ENCODE results near the gene CEP350. TPM values are rescaled to one million over a fixed set of nuclear protein-coding genes. Genes with fewer than 3 reads are reported as not detected.

The CEP350 gene
- total and polyA plus RNA-seq, 2 donors = 8.3 to 53.3 TPM

DNA sequence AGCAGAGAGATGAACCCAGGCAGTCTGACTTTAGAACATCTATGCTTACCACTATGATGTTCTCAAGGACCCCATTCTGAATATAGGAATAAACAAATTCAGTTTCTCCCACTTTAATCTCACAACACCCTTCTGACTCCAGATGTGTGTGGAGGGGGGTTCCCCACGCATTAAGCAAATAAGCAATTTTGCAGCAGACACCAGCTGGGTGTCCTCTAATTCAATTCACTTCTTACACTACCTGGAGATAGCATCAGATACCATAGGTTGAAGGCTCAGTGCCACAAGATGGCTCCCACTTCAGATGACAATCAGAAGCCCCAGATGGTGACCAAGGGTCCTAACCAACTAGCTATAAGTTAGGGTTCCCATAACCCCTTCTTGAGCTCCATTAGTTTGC lies 30.3 kb upstream of the CEP350 start:
- WGBS = 98% methylated on average over 1 of the region's 1 CpG
- no peak overlapping the region for H3K27ac ChIP-seq (ENCODE audit: low read depth in 1 of 2, low read length in 1 of 2)

DNA sequence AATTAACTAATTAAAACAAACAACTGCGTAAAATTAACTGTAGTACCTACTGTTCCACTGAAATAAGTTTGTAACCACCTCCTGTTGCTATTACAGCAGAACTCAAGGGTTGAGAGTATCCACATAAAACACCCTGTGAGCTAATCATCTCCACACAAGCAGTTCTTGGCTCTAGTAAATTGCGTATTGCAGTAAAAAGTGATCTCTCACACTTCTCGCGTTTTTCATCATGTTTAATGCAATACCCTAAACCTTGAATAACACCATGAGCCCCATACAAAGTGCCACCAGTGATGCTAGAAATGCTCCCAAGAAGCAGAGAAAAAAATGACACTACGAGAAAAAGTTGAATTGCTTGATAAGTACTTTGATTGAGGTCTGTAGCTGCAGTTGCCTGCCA lies 29.3 kb upstream of the CEP350 start:
- Histone ChIP-seq H3K4me1 (ENCODE audit: control insufficient read depth in 2 of 2, insufficient read depth in 2 of 2, low read length in 2 of 2) (no peaks in the 10 kb centered on the region), H3K36me3 (ENCODE audit: control insufficient read depth in 2 of 2, insufficient read depth in 2 of 2, low read length in 1 of 2) (peaks cover 0 to 4% of the 10 kb centered on the region in 2 donors), H3K27ac (ENCODE audit: low read depth in 1 of 2, low read length in 1 of 2) (no peak overlapping the region), H3K27me3 (ENCODE audit: control insufficient read depth in 2 of 2, insufficient read depth in 1 of 2, low read length in 1 of 2) (no peaks in the 10 kb centered on the region), H3K9me3 (ENCODE audit: control insufficient read depth in 2 of 2, insufficient read depth in 1 of 2, low read length in 1 of 2) (no peaks in the 10 kb centered on the region), H3K4me3 (ENCODE audit: low read length in 2 of 2) (no peak overlapping the region)
- WGBS = 98% methylated on average over 5 of the region's 5 CpGs
- no peak for DNase-seq (ENCODE audit: low read depth in 6 of 9, low spot score in 9 of 9)

More for the DNA sequence above, 30.3 kb upstream of the CEP350 start:
- Histone ChIP-seq H3K9me3 (ENCODE audit: control insufficient read depth in 2 of 2, insufficient read depth in 1 of 2, low read length in 1 of 2) (no peaks in the 10 kb centered on the region), H3K27me3 (ENCODE audit: control insufficient read depth in 2 of 2, insufficient read depth in 1 of 2, low read length in 1 of 2) (no peaks in the 10 kb centered on the region), H3K4me3 (ENCODE audit: low read length in 2 of 2) (no peak overlapping the region), H3K4me1 (ENCODE audit: control insufficient read depth in 2 of 2, insufficient read depth in 2 of 2, low read length in 2 of 2) (no peaks in the 10 kb centered on the region), H3K36me3 (ENCODE audit: control insufficient read depth in 2 of 2, insufficient read depth in 2 of 2, low read length in 1 of 2) (peaks cover 3 to 4% of the 10 kb centered on the region in 2 donors)
- DNase-seq (ENCODE audit: low read depth in 6 of 9, low spot score in 9 of 9) = no peak

DNA sequence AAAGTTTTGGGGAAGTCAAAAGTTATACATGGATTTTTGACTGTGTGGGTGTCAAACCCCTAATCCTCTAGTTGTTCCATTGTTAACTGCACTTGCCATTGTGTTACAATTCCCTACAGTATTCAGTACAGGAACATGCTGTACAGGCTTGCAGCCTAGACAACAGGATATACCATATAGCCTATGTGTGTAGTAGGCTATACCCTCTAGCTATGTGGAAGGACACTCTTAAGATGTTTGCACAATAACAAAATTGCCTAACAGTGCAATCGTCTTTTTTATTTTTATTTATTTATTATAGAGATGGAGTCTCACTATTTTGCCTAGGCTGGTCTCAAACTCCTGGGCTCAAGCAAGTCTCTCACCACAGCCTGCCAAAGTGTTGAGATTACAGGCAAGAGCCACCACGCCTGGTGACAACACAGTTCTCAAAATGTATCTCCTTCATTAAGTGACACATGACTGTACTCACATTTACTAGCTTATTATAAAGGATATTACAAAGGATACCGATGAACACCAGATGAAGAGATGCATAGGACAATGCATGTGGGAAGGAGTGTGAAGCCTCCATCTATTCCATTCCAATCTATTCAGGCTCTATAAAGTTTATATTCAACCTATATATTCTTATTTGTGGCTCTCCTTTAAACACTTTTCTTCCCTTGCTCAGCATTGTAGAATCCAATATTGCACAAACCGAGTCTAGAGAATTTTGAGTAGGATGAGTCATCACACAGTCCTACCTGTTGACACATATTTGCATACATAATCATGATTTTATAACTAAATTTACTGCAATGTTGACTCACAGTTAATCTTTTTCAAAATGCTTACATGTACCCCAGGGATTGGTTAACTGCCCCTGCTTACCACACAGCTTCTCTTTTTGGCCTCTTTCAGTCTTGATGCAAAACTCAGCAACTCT lies 28.4 kb upstream of the CEP350 start:
- no peaks in the 10 kb centered on the region for H3K9me3 ChIP-seq (ENCODE audit: control insufficient read depth in 2 of 2, insufficient read depth in 1 of 2, low read length in 1 of 2)
- no peak overlapping the region for H3K27ac ChIP-seq (ENCODE audit: low read depth in 1 of 2, low read length in 1 of 2)
- H3K36me3 ChIP-seq (ENCODE audit: control insufficient read depth in 2 of 2, insufficient read depth in 2 of 2, low read length in 1 of 2) = peaks cover 0 to 4% of the 10 kb centered on the region in 2 donors
- H3K4me1 ChIP-seq (ENCODE audit: control insufficient read depth in 2 of 2, insufficient read depth in 2 of 2, low read length in 2 of 2) = no peaks in the 10 kb centered on the region
- no peaks in the 10 kb centered on the region for H3K27me3 ChIP-seq (ENCODE audit: control insufficient read depth in 2 of 2, insufficient read depth in 1 of 2, low read length in 1 of 2)
- H3K4me3 ChIP-seq (ENCODE audit: low read length in 2 of 2) = no peak overlapping the region
- 96% methylated on average over 4 of the region's 4 CpGs for WGBS
- no peak for DNase-seq (ENCODE audit: low read depth in 6 of 9, low spot score in 9 of 9)

DNA sequence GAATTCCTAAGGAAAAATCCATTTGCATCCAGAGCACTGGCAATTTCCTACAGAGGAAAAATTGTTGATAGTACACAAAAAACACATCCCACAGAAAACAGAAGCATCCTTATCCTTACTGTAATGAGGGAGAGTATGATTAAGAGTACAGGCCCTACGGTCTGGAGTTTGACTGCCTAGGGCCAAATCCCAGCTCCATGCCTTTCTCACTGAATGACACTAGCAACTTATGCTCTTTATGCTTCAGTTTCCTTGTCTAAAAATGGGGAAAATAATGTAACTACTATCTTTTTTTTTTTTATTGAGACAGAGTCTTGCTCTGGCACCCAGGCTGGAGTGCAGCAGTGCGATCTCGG lies 27.8 kb upstream of the CEP350 start:
- 95% methylated on average over 3 of the region's 3 CpGs for WGBS
- Histone ChIP-seq H3K9me3 (ENCODE audit: control insufficient read depth in 2 of 2, insufficient read depth in 1 of 2, low read length in 1 of 2) (no peaks in the 10 kb centered on the region), H3K27ac (ENCODE audit: low read depth in 1 of 2, low read length in 1 of 2) (no peak overlapping the region)

DNA sequence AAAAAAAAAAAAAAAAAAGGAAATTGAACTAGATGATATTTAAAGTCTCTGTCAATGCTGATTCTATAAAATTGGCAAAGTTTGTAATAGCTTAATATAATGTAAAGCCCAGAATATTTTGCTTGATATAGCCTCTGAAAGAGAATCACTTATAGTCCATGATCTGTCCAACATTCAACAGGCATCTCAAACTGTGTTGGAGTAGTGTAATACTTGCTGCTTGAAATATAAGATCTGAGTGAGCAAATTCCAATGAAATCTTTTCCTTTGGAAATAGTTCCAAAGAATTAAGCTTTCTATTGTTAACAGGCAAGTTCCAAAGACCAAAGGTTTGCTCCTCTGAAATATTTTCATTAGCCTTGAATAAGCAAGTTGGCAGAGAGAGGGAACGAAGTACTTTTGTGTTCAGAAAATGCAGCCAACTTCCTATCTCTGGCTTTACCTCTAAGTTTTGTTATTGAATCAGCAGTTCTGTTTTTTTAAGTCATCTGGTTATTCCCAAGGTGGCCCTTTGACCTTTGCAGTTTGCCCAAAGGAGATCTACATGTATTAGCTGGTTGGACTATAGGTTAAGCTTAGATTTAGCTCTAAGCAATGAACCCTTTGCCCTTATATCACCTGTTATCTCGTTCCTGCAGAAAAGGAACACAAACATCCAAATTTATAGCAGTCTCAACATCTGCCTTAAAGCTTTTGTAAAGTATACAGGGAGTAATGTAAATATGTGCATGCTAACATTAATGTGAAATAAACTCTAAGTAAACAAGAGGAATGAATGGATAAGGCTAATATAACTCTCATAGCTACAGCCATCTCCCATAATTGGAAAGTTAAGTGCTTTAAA lies 24.4 kb upstream of the CEP350 start:
- Histone ChIP-seq H3K27ac (ENCODE audit: low read depth in 1 of 2, low read length in 1 of 2) (no peak overlapping the region), H3K4me3 (ENCODE audit: low read length in 2 of 2) (no peak overlapping the region), H3K4me1 (ENCODE audit: control insufficient read depth in 2 of 2, insufficient read depth in 2 of 2, low read length in 2 of 2) (no peaks in the 10 kb centered on the region), H3K9me3 (ENCODE audit: control insufficient read depth in 2 of 2, insufficient read depth in 1 of 2, low read length in 1 of 2) (no peaks in the 10 kb centered on the region), H3K27me3 (ENCODE audit: control insufficient read depth in 2 of 2, insufficient read depth in 1 of 2, low read length in 1 of 2) (no peaks in the 10 kb centered on the region), H3K36me3 (ENCODE audit: control insufficient read depth in 2 of 2, insufficient read depth in 2 of 2, low read length in 1 of 2) (no peaks in the 10 kb centered on the region)
- no peak for DNase-seq (ENCODE audit: low read depth in 6 of 9, low spot score in 9 of 9)
- 88% methylated on average over 2 of the region's 2 CpGs for WGBS

More for the DNA sequence above, 27.8 kb upstream of the CEP350 start:
- H3K36me3 ChIP-seq (ENCODE audit: control insufficient read depth in 2 of 2, insufficient read depth in 2 of 2, low read length in 1 of 2) = peaks cover 0 to 4% of the 10 kb centered on the region in 2 donors
- H3K27me3 ChIP-seq (ENCODE audit: control insufficient read depth in 2 of 2, insufficient read depth in 1 of 2, low read length in 1 of 2) = no peaks in the 10 kb centered on the region
- no peak for DNase-seq (ENCODE audit: low read depth in 6 of 9, low spot score in 9 of 9)
- H3K4me3 ChIP-seq (ENCODE audit: low read length in 2 of 2) = no peak overlapping the region
- H3K4me1 ChIP-seq (ENCODE audit: control insufficient read depth in 2 of 2, insufficient read depth in 2 of 2, low read length in 2 of 2) = no peaks in the 10 kb centered on the region

DNA sequence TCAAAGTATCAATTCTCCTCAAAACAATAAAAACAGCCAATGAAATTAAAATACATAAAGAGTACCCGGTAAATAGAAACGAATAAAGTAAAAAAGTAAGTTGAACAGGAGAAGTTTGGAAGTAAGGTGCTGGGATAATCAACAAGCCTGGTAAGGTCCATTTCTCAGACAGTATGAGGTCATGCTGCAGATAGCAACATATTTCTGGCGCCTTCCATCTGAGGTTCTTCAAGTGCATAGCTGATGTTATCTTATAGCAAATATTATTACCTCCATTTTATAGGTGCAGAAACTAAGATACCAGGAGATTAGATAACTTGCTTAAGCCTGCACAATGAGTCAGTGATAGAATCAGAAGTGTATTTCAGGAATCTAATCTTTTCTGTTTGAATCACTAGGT lies 23.7 kb upstream of the CEP350 start:
- Histone ChIP-seq H3K9me3 (ENCODE audit: control insufficient read depth in 2 of 2, insufficient read depth in 1 of 2, low read length in 1 of 2) (no peaks in the 10 kb centered on the region), H3K4me3 (ENCODE audit: low read length in 2 of 2) (no peak overlapping the region), H3K27ac (ENCODE audit: low read depth in 1 of 2, low read length in 1 of 2) (no peak overlapping the region), H3K36me3 (ENCODE audit: control insufficient read depth in 2 of 2, insufficient read depth in 2 of 2, low read length in 1 of 2) (no peaks in the 10 kb centered on the region), H3K4me1 (ENCODE audit: control insufficient read depth in 2 of 2, insufficient read depth in 2 of 2, low read length in 2 of 2) (no peaks in the 10 kb centered on the region), H3K27me3 (ENCODE audit: control insufficient read depth in 2 of 2, insufficient read depth in 1 of 2, low read length in 1 of 2) (no peaks in the 10 kb centered on the region)
- no peak for DNase-seq (ENCODE audit: low read depth in 6 of 9, low spot score in 9 of 9)
- WGBS = 98% methylated on average over 3 of the region's 3 CpGs

DNA sequence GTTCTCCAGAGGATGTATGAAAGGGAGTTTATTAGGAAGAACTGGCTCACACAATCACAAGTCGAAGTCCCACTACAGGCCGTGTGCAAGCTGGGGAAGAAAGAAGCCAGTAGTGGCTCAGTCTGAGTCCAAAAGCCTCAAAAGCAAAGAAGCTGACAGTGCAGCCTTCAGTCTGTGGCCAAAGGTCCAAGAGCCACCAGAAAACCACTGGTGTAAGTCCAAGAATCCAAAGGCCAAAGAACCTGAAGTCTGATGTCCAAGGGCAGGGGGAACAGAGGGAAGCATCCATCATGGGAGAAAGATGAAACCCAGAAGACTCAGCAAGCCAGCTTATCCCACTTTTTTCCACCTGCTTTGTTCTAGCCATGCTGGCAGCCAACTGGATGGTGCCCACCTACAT lies 21.4 kb upstream of the CEP350 start:
- 97% methylated on average over 2 of the region's 2 CpGs for WGBS
- DNase-seq (ENCODE audit: low read depth in 6 of 9, low spot score in 9 of 9) = no peak
- Histone ChIP-seq H3K4me3 (ENCODE audit: low read length in 2 of 2) (no peak overlapping the region), H3K9me3 (ENCODE audit: control insufficient read depth in 2 of 2, insufficient read depth in 1 of 2, low read length in 1 of 2) (no peaks in the 10 kb centered on the region), H3K4me1 (ENCODE audit: control insufficient read depth in 2 of 2, insufficient read depth in 2 of 2, low read length in 2 of 2) (no peaks in the 10 kb centered on the region), H3K27me3 (ENCODE audit: control insufficient read depth in 2 of 2, insufficient read depth in 1 of 2, low read length in 1 of 2) (no peaks in the 10 kb centered on the region), H3K27ac (ENCODE audit: low read depth in 1 of 2, low read length in 1 of 2) (no peak overlapping the region), H3K36me3 (ENCODE audit: control insufficient read depth in 2 of 2, insufficient read depth in 2 of 2, low read length in 1 of 2) (no peaks in the 10 kb centered on the region)

DNA sequence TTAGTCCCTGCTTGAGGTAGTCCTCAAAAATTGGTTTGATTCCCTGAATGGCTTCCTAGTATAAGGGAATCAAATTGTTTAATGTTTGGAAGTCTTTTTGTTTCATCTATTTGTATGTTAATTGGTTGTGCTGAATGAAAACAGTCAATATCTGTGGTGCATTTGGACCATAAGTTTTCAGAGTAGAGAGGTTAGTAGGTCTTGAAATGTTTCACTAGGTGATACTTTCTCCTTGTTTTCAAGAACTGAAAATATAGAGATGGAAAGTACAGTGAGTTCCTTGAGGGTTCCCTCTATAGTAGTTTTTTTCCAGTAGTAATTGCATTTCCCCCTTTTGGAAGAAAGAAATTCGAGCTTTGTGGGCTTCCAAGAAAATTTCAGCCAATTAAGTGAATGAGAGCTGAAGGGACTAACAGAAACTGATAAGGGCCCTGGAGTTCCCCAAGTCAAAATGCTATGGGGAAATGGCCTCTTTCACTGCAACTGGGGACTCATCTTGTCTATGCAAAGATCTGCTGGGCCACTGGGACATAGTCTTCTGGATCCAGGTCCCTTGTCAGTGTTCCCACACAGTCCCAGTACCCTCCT lies 18.6 kb upstream of the CEP350 start:
- no peak overlapping the region for H3K4me3 ChIP-seq (ENCODE audit: low read length in 2 of 2)
- no peaks in the 10 kb centered on the region for H3K4me1 ChIP-seq (ENCODE audit: control insufficient read depth in 2 of 2, insufficient read depth in 2 of 2, low read length in 2 of 2)
- H3K36me3 ChIP-seq (ENCODE audit: control insufficient read depth in 2 of 2, insufficient read depth in 2 of 2, low read length in 1 of 2) = no peaks in the 10 kb centered on the region
- H3K27ac ChIP-seq (ENCODE audit: low read depth in 1 of 2, low read length in 1 of 2) = no peak overlapping the region
- WGBS = 88% methylated on average over 1 of the region's 1 CpG
- DNase-seq (ENCODE audit: low read depth in 6 of 9, low spot score in 9 of 9) = no peak
- no peaks in the 10 kb centered on the region for H3K27me3 ChIP-seq (ENCODE audit: control insufficient read depth in 2 of 2, insufficient read depth in 1 of 2, low read length in 1 of 2)
- no peaks in the 10 kb centered on the region for H3K9me3 ChIP-seq (ENCODE audit: control insufficient read depth in 2 of 2, insufficient read depth in 1 of 2, low read length in 1 of 2)

Data from thymus (tissue), 11 donors.